WERI-Rb-1 (cell line): ENCODE results near the gene CACNG5.

Experiments
- DNase-seq: peaks from one replicate; pipeline ENCODE4 v3.0.0-alpha.2; 2020
- H3K27ac ChIP-seq: fragments of 250-450 bp; sonication (Bioruptor Pico); 2 replicates; pipeline ENCODE4 v1.5.1; 2020; ENCODE audit warnings: mild to moderate bottlenecking, moderate library complexity
- H3K27me3 ChIP-seq: fragments of 250-450 bp; sonication (Bioruptor Pico); 2 replicates; pipeline ENCODE4 v1.5.1; 2021; ENCODE audit warnings: mild to moderate bottlenecking, low read depth, moderate library complexity; ENCODE audit not compliant: insufficient read depth, severe bottlenecking
- H3K36me3 ChIP-seq: fragments of 250-450 bp; sonication (Bioruptor Pico); 2 replicates; pipeline ENCODE4 v1.5.1; 2020; ENCODE audit warnings: mild to moderate bottlenecking, moderate library complexity
- H3K4me3 ChIP-seq: 2 replicates; pipeline ENCODE4 v1.5.1; 2011; ENCODE audit warnings: low read depth, mild to moderate bottlenecking, control low read depth, low read length
- H3K9me3 ChIP-seq: fragments of 250-450 bp; sonication (Bioruptor Pico); 2 replicates; pipeline ENCODE4 v1.5.1; 2021; ENCODE audit warnings: mild to moderate bottlenecking, moderate library complexity; ENCODE audit not compliant: severe bottlenecking
- CTCF ChIP-seq: IDR thresholded peaks from 2 replicates; pipeline ENCODE4 v1.5.1; 2011; ENCODE audit warnings: low read depth, mild to moderate bottlenecking, control low read depth, inconsistent platforms, low read length

CACNG5 gene

DNA sequence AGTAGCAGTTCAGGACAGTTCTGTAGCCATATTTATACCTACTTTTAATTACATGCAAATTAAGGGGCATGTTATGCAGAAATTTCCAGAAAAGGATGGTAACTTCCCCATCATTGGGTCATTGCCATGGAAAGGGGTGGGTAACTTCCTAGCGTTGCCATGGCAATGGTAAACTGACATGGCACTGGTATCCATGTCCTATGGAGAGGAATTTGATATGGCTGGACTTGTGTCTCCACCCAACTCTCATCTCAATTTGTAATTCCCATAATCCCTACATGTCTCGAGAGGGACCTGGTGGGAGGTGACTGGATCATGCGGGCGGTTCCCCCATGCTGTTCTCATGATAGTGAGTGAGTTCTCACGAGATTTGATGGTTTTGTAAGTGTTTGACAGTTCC, 94.0 kb downstream of the CACNG5 start:
- Histone ChIP-seq H3K27ac (no peak overlapping the region; the same call in 1 of the 2 replicates), H3K36me3 (no peaks in the 10 kb centered on the region), H3K4me3 (no peak overlapping the region), H3K9me3 (peaks cover 12% of the 10 kb centered on the region), H3K27me3 (no peaks in the 10 kb centered on the region)
- no peak for DNase-seq
- TF ChIP-seq CTCF, result no peak

DNA sequence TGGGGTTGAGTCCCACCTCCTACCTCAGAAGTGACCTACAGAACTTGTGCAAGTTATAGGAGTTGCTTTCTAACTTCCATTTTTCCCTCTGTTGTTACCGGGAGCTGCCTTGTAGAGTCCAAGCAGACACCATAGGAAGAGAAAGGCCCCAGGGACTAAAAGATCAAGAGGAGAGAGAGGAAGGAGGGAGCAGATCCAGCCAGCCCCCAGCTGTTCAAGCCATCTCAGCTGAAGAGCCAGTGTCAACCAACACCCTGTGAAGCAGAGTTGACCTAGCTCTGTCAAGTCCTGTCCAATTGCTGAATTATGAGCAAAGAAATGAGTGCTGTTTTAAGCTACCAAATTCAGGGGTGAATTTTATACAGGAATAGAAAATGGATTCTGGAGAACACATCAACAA, 94.7 kb downstream of the CACNG5 start:
- H3K4me3 ChIP-seq, result no peak overlapping the region
- DNase-seq, result no peak
- H3K9me3 ChIP-seq, result peaks cover 12% of the 10 kb centered on the region
- no peaks in the 10 kb centered on the region for H3K27me3 ChIP-seq
- H3K36me3 ChIP-seq, result no peaks in the 10 kb centered on the region
- H3K27ac ChIP-seq, result peak overlapping the region; percentile 14; the same call in 1 of the 2 replicates
- no peak for TF ChIP-seq CTCF

DNA sequence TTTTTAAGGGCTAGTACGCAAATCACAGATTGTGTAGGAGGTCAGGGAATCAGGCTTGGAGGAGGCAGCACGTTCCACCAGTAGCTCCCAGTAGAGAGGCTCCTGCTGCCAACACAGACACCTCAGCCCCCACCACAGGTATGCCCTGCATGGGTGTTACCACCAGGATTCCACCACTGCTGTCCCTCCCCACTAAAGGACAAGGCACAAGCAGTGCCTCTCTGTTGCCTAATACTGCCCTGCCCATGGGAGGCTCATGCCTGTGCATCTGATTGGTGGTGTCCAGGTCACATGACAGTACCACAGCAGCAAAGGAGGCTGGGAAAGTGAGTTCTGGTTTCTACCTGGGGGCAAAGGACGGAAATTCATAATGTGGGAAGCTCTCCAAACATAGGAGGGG, 96.0 kb downstream of the CACNG5 start:
- no peaks in the 10 kb centered on the region for H3K27me3 ChIP-seq
- no peak for TF ChIP-seq CTCF
- H3K4me3 ChIP-seq, result no peak overlapping the region
- H3K27ac ChIP-seq, result no peak overlapping the region
- peaks cover 12% of the 10 kb centered on the region for H3K9me3 ChIP-seq
- DNase-seq, result no peak
- no peaks in the 10 kb centered on the region for H3K36me3 ChIP-seq

- Histone ChIP-seq H3K4me3 (no peak overlapping the region), H3K9me3 (peaks cover 16% of the 10 kb centered on the region), H3K27ac (no peak overlapping the region), H3K36me3 (no peaks in the 10 kb centered on the region), H3K27me3 (no peaks in the 10 kb centered on the region)
- TF ChIP-seq CTCF, result no peak
- no peak for DNase-seq
Observed at GRCh38 chr17:66932311-66932710, 97.4 kb downstream of the CACNG5 start.

DNA sequence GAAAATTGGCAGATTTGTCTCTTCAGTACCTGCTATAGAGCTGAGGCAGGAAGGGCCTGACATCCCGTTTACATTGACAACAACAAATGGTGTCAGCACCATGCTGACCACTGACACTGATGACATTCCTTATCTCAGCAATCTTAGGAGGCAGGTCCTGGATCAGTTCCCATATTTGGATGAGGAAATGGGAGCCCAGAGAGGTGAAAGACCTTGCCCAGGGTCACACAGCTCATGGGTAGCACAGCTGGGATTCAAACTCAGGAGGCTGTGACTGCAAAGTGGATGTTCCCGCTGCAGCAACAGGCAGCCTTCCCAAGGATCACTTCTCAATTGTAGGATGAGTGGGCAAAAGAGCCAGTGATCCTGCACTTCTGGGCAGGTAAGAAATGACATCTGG, 99.1 kb downstream of the CACNG5 start:
- H3K36me3 ChIP-seq, result no peaks in the 10 kb centered on the region
- no peak overlapping the region for H3K27ac ChIP-seq
- no peak for DNase-seq
- no peak overlapping the region for H3K4me3 ChIP-seq
- no peaks in the 10 kb centered on the region for H3K27me3 ChIP-seq
- peaks cover 12% of the 10 kb centered on the region for H3K9me3 ChIP-seq
- TF ChIP-seq CTCF, result no peak
